ENCODE measurements around the gene TES. TPM values are rescaled to one million over a fixed set of nuclear protein-coding genes. Genes with fewer than 3 reads are reported as not detected.
A peak's percentile ranks its signal among the peaks of the same experiment; 100 is the strongest.

The TES gene
- polyA plus RNA-seq, 1 donor (not counting 4 experiments of a cell fraction or from before 2014, with no cell fraction given): 187 TPM

DNA sequence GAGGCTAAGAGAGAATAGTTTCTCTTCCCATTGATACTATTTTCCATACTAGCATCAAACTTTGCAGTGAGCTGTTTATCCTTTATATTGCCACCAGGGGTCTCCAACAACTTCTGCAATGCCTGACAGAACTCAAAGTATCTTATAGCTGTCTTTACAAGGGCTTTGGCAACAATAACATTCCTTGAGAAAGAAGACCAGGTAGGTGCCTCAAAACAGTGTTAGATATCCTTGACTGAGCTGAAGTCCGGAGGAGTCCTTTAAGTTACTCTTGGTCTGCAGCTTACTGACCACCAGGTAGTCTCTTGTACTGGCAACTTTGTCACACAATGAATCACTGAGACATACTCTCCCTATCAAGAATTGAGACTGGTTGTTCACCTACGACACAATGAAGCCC lies 30.0 kb upstream of the TES start:
- Histone ChIP-seq H3K9ac (ENCODE audit: control insufficient read depth, extremely low read depth, insufficient read depth, low read length) (no peak overlapping the region), H3K4me3 (ENCODE audit: control insufficient read depth in 2 of 3, extremely low read depth in 1 of 3, insufficient read depth in 2 of 3, low read depth in 1 of 3, low read length in 3 of 3) (no peak overlapping the region), H3K79me2 (ENCODE audit: control insufficient read depth, insufficient read depth, low read length) (no peaks in the 10 kb centered on the region), H3K9me1 (ENCODE audit: control insufficient read depth, extremely low read depth, insufficient read depth, low read length) (no peaks in the 10 kb centered on the region), H3K4me2 (ENCODE audit: control insufficient read depth, extremely low read depth, insufficient read depth, low read depth, low read length) (no peak overlapping the region), H3K27me3 (ENCODE audit: control insufficient read depth, extremely low read depth, insufficient read depth, low read length) (no peaks in the 10 kb centered on the region), H4K20me1 (ENCODE audit: control insufficient read depth, extremely low read depth, insufficient read depth, low read length) (no peaks in the 10 kb centered on the region), H3K4me1 (ENCODE audit: control insufficient read depth, extremely low read depth, insufficient read depth, low read length) (peaks cover 18% of the 10 kb centered on the region), H2AFZ (ENCODE audit: control insufficient read depth, low read length) (no peak overlapping the region), H3K27ac (ENCODE audit: control insufficient read depth, insufficient read depth, low read length) (no peak overlapping the region), H3K36me3 (ENCODE audit: control insufficient read depth in 2 of 2, extremely low read depth in 1 of 2, insufficient read depth in 2 of 2, low read length in 2 of 2) (no peaks in the 10 kb centered on the region), H3K9me3 (ENCODE audit: control insufficient read depth, low read depth, low read length) (no peaks in the 10 kb centered on the region)
- TF ChIP-seq, protein P1, sequence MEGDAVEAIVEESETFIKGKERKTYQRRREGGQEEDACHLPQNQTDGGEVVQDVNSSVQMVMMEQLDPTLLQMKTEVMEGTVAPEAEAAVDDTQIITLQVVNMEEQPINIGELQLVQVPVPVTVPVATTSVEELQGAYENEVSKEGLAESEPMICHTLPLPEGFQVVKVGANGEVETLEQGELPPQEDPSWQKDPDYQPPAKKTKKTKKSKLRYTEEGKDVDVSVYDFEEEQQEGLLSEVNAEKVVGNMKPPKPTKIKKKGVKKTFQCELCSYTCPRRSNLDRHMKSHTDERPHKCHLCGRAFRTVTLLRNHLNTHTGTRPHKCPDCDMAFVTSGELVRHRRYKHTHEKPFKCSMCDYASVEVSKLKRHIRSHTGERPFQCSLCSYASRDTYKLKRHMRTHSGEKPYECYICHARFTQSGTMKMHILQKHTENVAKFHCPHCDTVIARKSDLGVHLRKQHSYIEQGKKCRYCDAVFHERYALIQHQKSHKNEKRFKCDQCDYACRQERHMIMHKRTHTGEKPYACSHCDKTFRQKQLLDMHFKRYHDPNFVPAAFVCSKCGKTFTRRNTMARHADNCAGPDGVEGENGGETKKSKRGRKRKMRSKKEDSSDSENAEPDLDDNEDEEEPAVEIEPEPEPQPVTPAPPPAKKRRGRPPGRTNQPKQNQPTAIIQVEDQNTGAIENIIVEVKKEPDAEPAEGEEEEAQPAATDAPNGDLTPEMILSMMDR (optimal IDR thresholded peaks at IDR 0.05 in 1 of 3, IDR thresholded peaks at IDR 0.05 in 1 of 3, conservative IDR thresholded peaks at IDR 0.05 in 1 of 3; ENCODE audit: extremely low read depth in 1 of 3, insufficient read depth in 2 of 3, low read length in 3 of 3): peak in 2 of 3 experiments; percentile 59 to 76
- no peak for TF ChIP-seq EZH2 (IDR thresholded peaks at IDR 0.05; ENCODE audit: low read length)
- FAIRE-seq (peak; percentile 67), DNase-seq (ENCODE audit: low read depth, low spot score) (no peak)
- dilution Hi-C loops (cut with MboI; ENCODE audit: extremely low pct_ligation_motif_present, low sequenced_read_pairs): no loop called here

DNA sequence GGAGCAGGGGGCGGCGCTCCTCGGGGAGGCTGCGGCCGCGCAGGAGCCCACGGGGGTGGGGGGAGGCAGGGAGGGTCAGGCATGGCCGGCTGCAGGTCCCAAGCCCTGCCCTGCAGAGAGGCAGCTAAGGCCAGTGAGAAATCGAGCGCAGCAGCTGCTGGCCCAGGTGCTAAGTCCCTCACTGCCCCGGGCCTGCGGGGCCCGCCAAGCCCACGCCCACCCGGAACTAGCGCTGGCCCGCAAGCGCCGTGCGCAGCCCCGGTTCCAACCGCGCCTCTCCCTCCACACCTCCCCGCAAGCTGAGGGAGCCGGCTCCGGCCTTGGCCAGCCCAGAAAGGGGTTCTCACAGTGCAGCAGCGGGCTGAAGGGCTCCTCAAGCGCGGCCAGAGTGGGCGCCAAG lies 28.3 kb upstream of the TES start:
- no peak for FAIRE-seq
- no peak overlapping the region for H2AFZ ChIP-seq (ENCODE audit: control insufficient read depth, low read length)
- no peaks in the 10 kb centered on the region for H3K9me3 ChIP-seq (ENCODE audit: control insufficient read depth, low read depth, low read length)
- no peak for DNase-seq (ENCODE audit: low read depth, low spot score)
- dilution Hi-C loops (cut with MboI; ENCODE audit: extremely low pct_ligation_motif_present, low sequenced_read_pairs): no loop called here
- no peaks in the 10 kb centered on the region for H4K20me1 ChIP-seq (ENCODE audit: control insufficient read depth, extremely low read depth, insufficient read depth, low read length)
- no peaks in the 10 kb centered on the region for H3K79me2 ChIP-seq (ENCODE audit: control insufficient read depth, insufficient read depth, low read length)
- no peaks in the 10 kb centered on the region for H3K9me1 ChIP-seq (ENCODE audit: control insufficient read depth, extremely low read depth, insufficient read depth, low read length)
- no peak overlapping the region for H3K4me2 ChIP-seq (ENCODE audit: control insufficient read depth, extremely low read depth, insufficient read depth, low read depth, low read length)
- no peak overlapping the region for H3K27ac ChIP-seq (ENCODE audit: control insufficient read depth, insufficient read depth, low read length)
- H3K36me3 ChIP-seq (ENCODE audit: control insufficient read depth in 2 of 2, extremely low read depth in 1 of 2, insufficient read depth in 2 of 2, low read length in 2 of 2): no peaks in the 10 kb centered on the region
- peaks cover 9% of the 10 kb centered on the region for H3K4me1 ChIP-seq (ENCODE audit: control insufficient read depth, extremely low read depth, insufficient read depth, low read length)
- H3K9ac ChIP-seq (ENCODE audit: control insufficient read depth, extremely low read depth, insufficient read depth, low read length): no peak overlapping the region
- TF ChIP-seq EZH2 (IDR thresholded peaks at IDR 0.05; ENCODE audit: low read length): no peak
- TF ChIP-seq, protein P1 (optimal IDR thresholded peaks at IDR 0.05 in 1 of 3, IDR thresholded peaks at IDR 0.05 in 1 of 3, conservative IDR thresholded peaks at IDR 0.05 in 1 of 3; ENCODE audit: extremely low read depth in 1 of 3, insufficient read depth in 2 of 3, low read length in 3 of 3): no peak
- no peak overlapping the region for H3K4me3 ChIP-seq (ENCODE audit: control insufficient read depth in 2 of 3, extremely low read depth in 1 of 3, insufficient read depth in 2 of 3, low read depth in 1 of 3, low read length in 3 of 3)
- H3K27me3 ChIP-seq (ENCODE audit: control insufficient read depth, extremely low read depth, insufficient read depth, low read length): no peaks in the 10 kb centered on the region
